ENCODE measurements around the gene FERMT3.
"Not testable (repeated sequence)": the region's sequence is repeated elsewhere in the genome, so short reads cannot be mapped to it uniquely, and the experiment has no call there.

The FERMT3 gene

DNA sequence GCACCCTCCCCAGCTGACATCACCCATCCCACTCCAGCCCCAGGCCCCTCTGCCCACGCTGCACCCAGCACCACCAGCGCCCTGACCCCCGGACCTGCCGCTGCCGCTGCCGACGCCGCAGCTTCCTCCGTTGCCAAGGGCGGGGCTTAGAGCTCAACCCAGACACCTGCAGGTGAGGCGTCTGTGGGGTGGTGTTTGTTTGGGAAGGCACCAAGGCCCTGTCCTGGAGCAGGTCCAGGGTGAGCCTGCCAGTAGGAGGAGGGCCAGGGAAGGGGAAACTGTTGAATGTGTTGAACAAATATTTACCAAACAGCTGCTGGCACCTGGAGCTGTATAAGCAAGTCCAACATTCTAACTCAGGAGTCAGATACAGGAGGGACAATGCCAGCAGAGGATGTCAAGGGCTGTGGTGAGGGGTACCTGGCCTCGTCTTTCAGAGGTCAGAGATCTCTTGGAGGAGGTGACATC is 31.0 kb downstream of the FERMT3 start:
- no peak for DNase-seq

DNA sequence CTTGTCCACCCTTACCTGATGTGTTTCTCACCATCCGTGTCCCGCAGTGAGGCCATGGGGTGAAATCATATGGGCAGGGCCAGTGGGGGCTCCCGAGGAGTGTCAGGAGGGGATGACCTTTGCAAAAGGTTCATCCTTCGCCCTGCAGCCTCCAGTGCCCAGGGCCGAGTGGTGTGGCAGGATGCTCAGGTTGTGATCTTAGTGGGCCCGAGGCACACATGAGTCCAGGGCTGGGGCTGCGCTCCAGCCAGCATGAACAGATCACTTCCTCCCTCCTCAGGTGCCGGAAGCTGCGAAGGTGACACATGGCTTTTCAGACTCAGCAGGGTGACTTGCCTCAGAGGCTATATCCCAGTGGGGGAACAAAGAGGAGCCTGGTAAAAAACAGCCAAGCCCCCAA is 31.6 kb downstream of the FERMT3 start:
- DNase-seq = no peak

DNA sequence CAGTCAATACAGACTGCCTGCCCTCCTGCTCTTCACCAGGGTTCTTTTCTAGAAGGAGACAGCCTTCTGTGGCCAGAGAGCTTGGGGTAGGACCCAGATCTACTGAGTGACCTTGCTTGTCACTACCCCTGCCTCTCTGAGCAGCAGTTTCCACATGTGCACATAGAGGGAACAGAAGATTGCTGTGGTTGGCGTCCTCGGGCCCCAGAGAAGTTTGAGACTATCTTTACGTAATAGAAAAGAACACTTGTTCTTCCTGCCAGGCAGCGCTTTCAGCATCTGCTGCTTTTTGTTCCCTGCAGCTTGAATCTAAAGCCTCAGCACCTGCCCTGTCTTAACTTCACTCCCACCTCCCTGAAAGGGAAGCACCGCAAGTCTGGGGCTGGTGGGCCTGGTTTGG is 32.5 kb downstream of the FERMT3 start:
- DNase-seq = no peak

DNA sequence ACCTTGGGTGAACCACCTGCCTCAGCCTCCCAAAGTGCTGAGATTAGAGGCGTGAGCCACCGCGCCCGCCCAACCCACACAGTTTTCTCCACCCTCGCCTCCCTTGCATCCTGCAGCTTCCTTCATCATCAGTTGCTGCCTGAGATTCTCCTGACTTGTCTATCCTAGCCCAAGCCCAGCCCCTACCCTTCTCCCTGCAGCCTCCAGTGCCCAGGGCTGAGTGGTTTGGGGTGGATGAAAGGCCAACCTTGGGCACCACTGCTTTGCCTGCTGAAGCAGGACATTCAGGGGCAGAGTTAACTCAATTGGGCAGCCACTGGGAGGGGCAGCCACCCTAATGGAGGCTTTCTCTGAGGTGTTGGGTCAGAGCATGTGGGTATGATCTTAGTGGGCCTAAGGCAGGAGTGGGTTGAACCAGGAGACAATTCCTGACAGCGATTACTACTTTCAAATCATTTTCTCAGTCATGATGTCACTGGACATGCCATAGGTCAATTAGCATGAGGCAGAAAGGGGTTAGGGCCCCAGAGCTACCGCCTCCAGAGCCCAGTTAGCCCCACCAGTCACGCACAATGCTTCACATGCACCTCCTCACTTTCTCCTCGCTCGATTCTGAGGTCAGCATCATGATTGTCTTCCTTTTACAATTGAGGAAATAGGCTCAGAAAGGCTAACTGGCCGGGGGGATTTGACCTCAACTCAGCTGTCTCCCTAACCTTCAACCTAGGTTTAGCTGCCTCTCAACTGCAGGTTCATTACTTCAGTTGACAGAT is 33.3 kb downstream of the FERMT3 start:
- DNase-seq = no peak

DNA sequence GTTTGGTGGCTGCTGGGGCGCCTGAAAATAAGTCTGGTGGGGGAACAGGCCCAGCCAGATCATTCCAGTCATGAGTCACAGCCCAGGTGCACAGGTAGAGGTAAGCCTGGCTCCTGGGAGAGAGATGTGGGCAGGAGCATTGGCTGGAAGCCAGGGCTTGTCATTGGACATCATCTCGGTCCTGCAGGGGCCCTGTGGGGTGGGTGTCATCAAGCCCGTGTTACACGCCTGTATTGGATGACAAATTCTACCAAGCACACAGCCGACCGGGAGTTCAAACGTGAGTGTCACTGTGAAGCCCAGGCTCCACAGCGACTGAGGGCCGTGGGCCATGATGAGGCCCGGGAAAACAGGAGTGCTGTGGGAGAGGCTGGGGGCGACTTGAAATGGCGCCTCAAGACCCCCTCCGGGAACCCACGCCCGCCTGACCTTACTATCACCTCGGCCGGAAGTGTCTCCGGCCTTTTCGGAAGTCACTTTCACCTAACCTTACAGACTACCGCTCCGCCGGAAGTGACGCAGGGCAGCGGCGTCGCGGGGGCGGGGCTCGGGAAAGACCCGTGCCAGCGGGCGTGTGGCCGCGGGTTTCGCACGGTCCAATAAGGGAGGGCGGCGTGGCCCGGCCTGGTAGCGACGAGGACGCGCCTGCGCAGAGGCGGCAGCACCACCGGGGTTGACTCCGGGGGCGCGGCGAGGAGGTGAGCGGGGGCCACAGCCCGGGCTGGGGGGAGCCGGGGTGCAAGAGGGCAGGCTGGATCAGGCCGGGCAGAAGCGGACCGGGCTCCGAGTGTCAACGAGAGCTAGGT is 34.1 kb downstream of the FERMT3 start, which contains the start of gene FKBP2:
FKBP2 (plus strand) TSS at position 661 of the 806 bp plus-strand sequence. CDS start 1,293 bp downstream, outside the sequence.
- DNase-seq = peak; percentile 98

DNA sequence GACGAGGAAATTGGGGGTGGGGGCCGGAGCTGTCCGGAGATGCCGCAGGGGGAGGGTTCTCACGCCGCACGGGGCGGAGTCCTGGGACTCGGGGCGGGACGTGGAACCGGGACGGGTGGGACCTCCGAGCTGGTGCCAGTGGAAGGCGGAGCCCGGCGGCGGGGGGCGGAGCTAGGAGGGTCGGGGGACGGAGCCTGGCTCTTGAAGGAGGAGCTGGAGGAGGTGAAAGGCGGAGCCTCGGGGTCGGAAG is 34.6 kb downstream of the FERMT3 start:
- peak; percentile 99 for DNase-seq

DNA sequence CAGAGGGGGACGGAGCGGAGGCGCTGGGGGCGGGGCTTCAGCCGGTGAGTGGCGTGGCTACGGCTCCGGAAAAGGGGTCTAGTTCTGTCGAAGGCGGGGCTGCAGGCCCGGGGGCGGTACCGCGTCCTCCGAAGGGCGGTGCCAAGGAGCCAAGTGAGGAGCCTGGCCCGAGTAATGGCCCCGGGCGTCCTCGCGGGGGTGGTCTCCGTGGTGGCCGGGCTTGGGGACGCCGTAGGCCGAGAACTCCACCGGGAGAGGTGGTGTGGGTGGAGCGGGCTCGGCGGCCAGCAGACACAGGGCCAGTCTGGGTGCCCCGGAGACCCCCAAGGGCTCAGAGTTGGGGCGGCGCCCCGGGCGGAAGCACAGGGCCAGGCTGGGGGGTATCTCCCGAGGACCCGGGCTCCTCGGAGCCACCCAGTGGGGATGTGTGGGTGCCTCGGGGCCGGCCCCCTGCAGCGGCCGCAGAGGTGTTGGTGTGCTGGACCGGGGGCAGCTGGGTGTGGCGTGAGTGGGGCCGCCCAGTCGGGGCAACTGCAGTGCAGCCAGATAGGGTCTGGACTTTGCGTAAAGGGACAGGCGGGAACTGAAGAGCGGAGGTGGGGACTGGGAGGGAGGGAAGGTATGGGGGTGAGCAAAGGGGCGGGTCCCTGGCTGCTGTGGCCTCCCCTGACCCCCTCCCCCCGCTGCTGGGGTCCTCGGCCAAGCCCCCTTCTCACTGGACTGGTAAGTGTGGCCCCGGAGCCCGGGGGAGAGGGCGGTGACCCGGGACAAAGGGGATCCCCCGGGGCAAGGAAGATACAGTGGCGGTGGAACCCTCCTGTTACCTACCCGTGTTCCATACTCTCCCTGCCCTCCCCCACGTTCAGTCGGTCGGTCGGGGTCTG is 35.2 kb downstream of the FERMT3 start:
- DNase-seq = no peak

DNA sequence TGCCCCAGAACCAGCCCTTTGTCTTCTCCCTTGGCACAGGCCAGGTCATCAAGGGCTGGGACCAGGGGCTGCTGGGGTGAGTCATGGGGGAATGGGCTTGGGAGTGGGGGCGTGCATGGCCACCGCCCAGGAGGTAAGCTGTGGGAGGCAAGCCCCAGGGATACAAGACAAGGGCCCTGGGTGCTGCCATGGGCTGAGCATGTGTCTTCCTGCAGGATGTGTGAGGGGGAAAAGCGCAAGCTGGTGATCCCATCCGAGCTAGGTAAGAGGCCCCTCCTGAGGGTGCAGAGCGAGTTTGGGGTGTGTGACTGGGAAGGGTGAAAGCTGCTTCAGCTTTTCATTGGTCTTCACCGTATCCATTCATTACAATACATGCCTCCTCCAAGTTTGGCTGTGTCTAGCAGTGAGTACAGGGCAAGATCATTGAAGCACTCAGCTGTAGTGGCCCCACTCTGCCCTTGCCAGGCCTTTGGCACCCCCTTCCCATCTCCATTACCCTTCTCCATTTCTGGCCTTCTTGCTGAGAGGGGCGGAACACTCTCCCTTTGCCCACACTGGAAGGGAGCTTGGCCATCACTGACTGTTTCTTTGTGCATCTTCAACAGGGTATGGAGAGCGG is 36.8 kb downstream of the FERMT3 start:
- no peak for DNase-seq

DNA sequence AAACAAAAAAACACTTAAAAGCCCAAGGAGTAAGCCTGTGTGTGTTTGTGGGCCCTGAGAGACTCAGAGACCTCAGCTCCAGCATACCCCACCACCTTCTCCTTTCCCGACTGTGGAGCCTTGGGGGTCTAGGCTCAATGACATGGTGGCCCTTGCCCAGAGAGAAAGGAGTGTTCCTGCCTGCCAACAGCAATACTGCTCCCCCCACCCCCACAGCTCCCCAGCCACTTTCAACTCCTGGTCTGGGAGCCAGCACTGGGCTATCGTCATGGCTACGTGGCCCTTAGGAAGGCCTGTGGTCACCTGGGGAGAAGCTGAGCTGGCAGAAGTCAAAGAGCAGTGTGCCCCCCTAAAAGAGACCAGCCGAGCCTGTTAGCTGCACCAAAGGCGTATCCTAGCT is 37.6 kb downstream of the FERMT3 start:
- no peak for DNase-seq

DNA sequence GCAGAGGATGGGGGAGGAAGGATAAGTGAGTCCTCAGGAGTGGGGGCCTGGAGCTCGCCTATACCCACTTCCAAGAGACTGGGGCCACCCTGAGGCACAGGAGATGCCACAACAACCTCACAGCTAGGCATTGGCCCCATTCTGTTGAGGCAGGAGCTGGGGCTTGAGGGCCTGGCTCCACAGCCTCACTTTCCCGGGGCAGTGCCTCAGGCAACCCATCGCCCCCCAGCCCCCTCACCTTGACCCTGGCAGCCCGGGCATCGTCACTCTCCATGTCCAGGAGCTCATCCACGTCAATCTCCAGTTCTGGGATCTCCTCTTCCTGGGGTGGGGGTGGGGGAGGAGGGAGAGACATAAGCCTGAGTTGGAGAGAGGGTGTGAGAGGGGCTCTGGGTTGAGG is 38.4 kb downstream of the FERMT3 start:
- no peak for DNase-seq

DNA sequence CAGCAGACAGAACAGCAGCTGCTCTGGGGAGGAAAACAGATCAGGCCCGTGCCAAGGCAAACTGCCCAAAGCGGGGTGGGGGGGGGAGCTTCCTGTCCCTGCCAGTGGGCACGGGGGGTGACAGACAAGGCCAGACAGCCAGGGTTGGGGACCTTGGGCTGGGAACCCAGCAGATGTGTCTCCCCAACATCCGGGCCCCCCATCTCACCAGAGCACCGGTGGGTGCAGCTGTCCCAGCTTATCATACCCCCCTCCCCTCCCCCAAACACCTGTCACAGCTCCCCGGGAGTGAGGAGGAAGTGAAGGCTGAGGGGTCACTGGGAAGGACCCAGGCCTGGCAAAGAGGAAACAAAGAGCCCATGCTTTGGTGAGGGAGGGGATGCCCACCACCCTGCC is 38.9 kb downstream of the FERMT3 start:
- peak; percentile 59 for DNase-seq

DNA sequence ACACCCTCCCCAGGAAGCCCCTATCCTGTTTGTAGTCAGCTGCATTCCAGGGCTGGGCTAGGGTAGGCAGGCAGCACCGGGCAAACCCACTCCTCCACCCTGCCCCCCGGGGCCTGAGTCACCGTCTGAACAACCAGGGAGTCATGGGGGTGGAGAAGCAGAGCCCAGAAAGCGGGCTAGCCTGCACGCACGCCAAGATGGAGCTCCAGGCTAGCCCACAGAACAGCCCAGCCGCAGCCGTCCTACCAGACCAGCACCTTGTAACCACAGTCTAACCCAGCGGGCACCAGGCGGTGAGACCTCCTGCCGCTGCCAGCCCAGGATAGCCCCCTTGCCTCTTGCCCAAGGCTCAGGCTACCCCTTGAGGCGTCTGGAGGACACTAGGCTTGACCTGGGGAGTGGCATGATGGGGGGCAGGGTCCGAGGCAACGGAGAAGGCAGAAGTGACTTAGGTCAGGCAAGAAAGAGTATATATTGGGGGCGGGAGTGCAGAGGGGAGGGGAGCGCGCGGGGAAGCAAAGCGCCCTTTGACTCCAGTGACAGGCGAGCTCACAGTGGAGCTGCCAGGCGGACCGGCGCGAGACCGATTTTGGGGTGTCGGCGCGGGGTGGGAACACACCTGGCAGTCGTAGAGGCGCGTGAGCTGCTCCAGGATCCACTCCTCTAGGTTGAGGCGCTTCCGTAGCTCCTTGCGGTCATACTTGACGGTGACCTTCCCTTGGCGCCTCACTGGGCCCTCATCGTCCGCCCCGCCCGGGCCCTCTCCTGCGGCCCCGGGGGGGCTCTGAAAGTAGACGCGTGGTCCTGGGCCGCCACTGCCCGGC is 39.5 kb downstream of the FERMT3 start:
- peak; percentile 61 for DNase-seq

DNA sequence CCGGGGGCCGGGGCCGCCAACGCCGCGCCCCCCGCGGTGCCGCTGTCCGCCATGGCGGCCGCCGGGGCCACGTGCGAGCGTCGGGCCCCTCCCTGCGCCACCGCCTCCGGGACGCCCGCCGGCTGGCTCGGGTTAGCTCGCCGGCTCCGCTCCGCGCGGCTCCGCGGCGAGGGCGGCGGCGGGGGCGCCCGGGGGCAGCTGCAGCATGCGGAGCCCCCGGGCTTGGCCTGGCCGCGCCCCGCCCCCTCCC is 40.0 kb downstream of the FERMT3 start:
- DNase-seq = not testable (repeated sequence)

DNA sequence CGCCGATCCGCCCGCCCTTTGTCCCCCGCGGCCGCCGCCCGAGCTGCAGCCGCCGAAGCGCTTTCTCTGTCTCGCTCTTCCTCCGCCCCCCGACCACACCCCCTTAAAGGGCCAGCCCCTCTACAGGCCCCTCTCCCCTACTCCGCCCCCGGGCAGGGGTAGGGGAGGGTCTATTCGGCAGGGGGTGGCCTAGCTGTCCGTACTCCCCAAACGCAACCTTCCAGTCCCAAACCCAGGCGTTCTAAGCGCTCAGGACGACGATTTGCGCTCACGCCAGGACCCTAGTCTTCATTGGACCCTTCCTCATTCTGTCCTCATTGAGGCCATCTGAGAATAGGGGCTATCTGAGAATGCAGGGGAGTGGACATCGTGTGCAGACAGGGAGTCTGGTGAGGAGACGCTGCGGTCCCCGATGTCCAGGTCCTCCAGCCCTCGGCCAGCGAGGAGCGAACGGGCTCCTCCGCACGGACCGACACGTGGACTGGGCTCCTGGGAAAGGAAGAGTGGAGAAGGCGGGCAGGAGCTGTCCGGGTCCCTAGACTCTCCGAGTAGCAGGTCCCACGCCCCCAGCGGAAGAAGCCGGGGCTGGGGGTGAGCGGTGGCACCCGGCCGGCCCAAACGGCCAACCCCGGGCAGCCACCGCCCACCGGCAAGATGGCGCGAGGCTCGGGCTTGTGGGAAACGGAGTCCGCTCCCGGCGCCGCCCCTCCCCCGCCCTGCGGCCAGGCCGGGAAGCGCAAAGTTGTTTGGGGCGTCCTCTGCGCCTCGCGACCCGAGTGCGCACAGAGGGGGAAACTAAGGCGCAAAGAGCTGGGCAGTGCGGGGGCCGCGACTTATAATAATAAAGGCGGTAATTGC is 40.6 kb downstream of the FERMT3 start, which contains the start of gene PPP1R14B:
PPP1R14B (minus strand) TSS at position 73 of the 858 bp plus-strand sequence. CDS start 270 bp downstream, outside the sequence.
- peak; percentile 82 for DNase-seq

DNA sequence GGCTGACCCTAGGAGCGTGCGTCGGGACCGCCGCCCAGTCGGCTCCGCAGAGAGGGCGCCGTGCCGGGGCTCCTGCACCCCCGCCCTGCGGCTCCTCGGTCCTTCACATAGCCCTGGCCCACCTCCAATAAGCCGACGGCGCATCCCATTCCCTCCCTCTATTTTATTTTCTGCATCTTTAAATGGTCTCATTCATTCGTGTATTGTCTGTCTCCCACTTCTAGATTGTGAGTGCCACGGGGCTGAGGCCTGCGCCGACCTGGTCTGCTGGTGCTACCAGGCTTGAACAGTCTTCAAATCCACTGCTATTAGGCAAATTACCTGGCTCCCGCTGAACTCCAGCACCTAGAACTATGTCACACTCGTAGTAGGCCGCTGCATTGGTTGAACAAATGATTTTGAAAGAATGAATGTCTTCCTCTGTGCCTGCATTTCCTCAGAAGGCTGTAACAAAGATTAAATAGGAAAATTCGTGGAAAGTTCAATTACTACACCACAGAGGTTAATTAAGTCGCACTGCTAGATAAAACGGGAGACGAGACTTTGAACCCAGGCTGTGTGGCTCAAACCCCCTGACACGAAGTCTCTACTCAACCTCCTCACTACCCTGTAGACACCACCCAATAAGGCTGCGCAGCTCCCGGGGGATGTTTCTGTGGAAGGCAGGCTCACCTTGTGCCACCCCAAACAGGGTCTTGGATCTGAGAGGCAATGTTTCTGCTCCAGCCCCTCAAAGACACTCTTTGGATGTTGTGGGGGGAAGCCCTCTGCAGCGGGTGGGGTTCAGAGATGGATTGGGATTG is 41.4 kb downstream of the FERMT3 start:
- no peak for DNase-seq

DNA sequence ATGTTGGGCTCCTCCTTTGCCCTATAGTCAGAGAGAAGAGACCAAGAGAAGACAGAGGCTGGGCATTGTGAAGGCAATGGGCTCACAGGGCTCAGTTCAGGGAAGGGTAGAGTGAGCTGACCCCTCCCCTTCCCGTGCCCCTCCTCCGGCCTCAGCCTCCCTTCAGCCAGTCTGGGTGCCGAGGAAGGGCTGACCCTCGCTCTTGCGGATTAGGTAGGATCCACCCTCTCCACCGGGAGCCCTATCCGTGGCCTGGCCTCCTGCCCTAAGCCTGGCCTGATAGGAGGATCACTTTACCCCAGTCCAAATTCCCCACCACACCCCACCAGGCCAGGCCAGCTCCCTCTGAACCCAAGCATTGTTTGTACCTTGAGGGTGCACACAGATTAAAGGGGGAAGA is 42.1 kb downstream of the FERMT3 start:
- DNase-seq = no peak

DNA sequence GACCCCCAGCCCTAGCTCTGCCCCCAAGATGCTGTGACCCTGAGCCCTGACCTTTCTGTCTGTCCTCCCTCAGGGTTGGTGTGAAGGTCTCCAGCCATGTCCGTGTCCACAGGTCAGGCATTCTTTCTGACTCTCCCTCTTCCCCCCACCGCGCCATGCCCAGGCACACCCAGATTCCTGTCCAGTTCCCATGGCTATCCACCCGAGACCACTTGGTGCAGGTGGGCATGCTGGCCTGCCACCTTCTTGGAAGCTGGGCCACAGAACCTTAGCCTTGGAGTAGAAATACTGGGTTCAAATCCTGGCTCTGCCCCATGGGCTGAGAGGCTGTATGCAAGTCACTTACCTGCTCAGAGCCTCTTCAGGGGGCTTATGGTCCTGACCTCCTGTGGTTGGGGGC is 42.5 kb downstream of the FERMT3 start:
- no peak for DNase-seq

DNA sequence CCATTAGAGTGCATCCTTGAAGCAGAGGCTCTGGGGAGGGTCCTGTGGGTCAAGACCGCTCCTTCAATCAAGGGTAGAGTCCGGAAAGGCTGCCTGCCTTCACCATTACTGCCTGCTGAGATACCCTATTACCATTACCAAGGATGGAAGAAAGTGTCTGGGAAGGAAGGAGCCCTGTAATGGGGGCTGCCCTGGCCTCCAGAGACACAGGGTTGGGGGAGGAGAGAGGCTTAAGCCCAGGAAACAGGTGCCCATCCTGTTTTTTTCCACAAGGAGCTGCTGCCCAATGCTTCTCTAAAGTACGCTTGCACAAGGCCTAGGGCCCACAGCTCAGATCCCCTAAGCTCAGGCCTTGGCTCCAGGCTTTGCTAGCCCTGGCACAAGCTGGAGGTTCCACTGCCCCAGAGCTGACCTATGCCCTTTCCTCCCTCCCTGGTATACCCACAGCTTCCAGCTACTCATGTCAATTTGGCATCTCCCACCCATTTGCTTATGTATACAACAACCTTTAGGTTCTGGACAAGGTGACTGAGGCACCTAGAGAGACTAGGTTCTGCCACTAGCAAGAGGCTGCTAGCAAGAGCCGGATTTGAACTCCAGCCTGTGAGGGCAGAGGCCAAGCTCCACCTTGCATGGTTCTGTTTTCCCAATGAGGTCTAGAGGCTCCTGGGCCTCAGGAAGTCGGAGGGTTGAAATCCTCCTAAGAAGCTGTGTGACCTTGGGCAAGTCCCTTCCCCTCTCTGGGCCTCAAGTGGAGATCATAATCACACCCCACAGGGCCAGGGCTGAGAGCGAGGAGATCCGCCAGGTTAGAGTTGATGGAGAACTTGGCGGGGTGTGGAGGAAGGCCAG is 43.3 kb downstream of the FERMT3 start:
- no peak for DNase-seq

DNA sequence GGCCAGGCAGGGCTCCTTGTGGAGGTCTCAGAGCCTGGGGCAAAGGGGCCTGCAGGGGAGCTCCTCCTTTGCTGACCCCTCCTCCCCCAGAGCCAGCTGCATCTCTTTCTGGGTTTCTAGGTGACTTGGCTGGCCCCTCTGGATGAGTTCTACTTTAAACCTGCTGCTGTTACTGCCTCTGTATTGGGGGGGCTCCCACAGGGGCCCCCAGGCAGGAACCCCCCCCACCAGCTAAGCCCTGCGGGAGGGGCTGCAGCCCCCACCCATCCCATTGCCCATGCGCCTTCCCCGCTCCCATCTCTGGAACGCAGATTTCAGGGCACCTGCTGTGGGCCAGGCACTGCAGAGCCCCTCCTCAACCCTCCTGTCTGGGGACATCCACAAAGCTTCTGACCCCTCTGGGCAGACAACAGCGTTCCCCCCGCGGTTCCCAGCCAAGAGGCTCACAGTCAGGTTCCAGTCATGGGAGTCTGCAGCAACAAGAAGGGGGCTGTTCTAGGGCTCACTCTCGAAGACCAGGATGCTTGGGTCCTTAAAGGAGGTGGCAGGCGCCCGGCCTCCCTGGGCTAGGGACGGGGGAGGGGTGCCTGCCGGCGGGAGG is 44.0 kb downstream of the FERMT3 start:
- no peak for DNase-seq

Measured in CD4-positive, alpha-beta T cell treated with Interleukin-21 for 1 hour (primary cell).